ENCODE results near the gene ARL4C. TPM values are rescaled to one million over a fixed set of nuclear protein-coding genes. Genes with fewer than 3 reads are reported as not detected.
A peak's percentile ranks its signal among the peaks of the same experiment; 100 is the strongest.

The ARL4C gene
- total and polyA plus RNA-seq, 2 experiments from 2014 or later, result 5.8 to 9.9 TPM

DNA sequence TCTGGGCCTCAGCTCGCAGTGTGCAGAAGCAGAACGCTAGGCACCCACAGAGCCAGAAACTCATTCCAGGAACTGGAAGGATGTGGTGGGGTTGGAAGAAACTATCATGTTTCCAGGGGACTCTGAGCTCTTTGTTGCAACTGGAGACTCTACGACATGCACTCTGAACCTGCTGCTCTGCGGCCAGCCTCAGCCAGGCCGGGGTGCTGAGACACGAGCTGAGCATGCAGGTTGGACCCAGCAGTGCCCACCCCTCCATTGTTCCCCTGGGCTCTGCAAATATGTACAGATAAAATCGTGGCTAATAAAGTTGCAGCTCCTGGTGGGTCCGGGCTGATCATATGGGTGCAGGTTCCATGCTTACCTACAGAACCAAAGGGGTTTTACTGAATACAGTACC lies 37.6 kb upstream of the ARL4C start (continued):
- TF ChIP-seq ZNF462 (CRISPR knock-in tag; IDR thresholded peaks at IDR 0.05) (no peak), REST (IDR thresholded peaks at IDR 0.05; ENCODE audit: unreplicated experiment) (no peak), POLR2AphosphoS5 (IDR thresholded peaks at IDR 0.05; ENCODE audit: low read depth) (no peak), EZH2 (IDR thresholded peaks at IDR 0.05; ENCODE audit: low read depth, unreplicated experiment) (no peak)

GRCh38 chr2:234533626-234534025 lies 36.7 kb upstream of the ARL4C start:
- ATAC-seq, result no peak
- H3K27ac ChIP-seq (ENCODE audit: low read depth), result no peak overlapping the region
- peak; percentile 34 for DNase-seq (ENCODE audit: low spot score)
- no peak for TF ChIP-seq EZH2phosphoT487 (IDR thresholded peaks at IDR 0.05; ENCODE audit: unreplicated experiment)
- TF ChIP-seq, protein P1, sequence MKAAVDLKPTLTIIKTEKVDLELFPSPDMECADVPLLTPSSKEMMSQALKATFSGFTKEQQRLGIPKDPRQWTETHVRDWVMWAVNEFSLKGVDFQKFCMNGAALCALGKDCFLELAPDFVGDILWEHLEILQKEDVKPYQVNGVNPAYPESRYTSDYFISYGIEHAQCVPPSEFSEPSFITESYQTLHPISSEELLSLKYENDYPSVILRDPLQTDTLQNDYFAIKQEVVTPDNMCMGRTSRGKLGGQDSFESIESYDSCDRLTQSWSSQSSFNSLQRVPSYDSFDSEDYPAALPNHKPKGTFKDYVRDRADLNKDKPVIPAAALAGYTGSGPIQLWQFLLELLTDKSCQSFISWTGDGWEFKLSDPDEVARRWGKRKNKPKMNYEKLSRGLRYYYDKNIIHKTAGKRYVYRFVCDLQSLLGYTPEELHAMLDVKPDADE (IDR thresholded peaks at IDR 0.05), result no peak
- TF ChIP-seq, protein P2, sequence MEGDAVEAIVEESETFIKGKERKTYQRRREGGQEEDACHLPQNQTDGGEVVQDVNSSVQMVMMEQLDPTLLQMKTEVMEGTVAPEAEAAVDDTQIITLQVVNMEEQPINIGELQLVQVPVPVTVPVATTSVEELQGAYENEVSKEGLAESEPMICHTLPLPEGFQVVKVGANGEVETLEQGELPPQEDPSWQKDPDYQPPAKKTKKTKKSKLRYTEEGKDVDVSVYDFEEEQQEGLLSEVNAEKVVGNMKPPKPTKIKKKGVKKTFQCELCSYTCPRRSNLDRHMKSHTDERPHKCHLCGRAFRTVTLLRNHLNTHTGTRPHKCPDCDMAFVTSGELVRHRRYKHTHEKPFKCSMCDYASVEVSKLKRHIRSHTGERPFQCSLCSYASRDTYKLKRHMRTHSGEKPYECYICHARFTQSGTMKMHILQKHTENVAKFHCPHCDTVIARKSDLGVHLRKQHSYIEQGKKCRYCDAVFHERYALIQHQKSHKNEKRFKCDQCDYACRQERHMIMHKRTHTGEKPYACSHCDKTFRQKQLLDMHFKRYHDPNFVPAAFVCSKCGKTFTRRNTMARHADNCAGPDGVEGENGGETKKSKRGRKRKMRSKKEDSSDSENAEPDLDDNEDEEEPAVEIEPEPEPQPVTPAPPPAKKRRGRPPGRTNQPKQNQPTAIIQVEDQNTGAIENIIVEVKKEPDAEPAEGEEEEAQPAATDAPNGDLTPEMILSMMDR (conservative IDR thresholded peaks at IDR 0.05; ENCODE audit: low read depth in 2 of 2), result no peak
- TF ChIP-seq POLR2AphosphoS5 (IDR thresholded peaks at IDR 0.05; ENCODE audit: low read depth), result no peak
- no peak for TF ChIP-seq CREB1 (CRISPR knock-in tag; IDR thresholded peaks at IDR 0.05; ENCODE audit: low read depth)
- TF ChIP-seq JUNB (IDR thresholded peaks at IDR 0.05; ENCODE audit: unreplicated experiment), result no peak
- no peak for TF ChIP-seq STAT1 (IDR thresholded peaks at IDR 0.05; ENCODE audit: unreplicated experiment)
- no peak for TF ChIP-seq ZNF331 (CRISPR knock-in tag; IDR thresholded peaks at IDR 0.05; ENCODE audit: low read depth)

More at GRCh38 chr2:234533626-234534025, 36.7 kb upstream of the ARL4C start:
- Mint-ChIP-seq H3K27ac (no peak overlapping the region), H3K4me3 (no peak overlapping the region), H3K4me1 (peaks cover 14% of the 10 kb centered on the region), H3K9me3 (peaks cover 13% of the 10 kb centered on the region; the same call in 2 of the 3 replicates), H3K27me3 (ENCODE audit: insufficient read depth, low read depth, poor library complexity) (peaks cover 4% of the 10 kb centered on the region), H3K36me3 (ENCODE audit: low read depth) (peaks cover 3% of the 10 kb centered on the region; the same call in 2 of the 3 replicates)
- H3K4me2 ChIP-seq, result no peak overlapping the region
- H3K27me3 ChIP-seq (ENCODE audit: insufficient read depth), result no peaks in the 10 kb centered on the region
- no peaks in the 10 kb centered on the region for H3K9me2 ChIP-seq (ENCODE audit: insufficient read depth)
- H3K4me3 ChIP-seq, result no peak overlapping the region
- H2AFZ ChIP-seq, result no peak overlapping the region
- H3F3A ChIP-seq (replicated peaks; ENCODE audit: low read depth), result no peaks in the 10 kb centered on the region
- 0 out of 2 replicates have a peak, but pooled peaks cover 3% of the 10 kb centered on the region for H3K36me3 ChIP-seq (ENCODE audit: insufficient read depth)
- no peaks in the 10 kb centered on the region for H3K79me2 ChIP-seq (replicated peaks; ENCODE audit: insufficient read depth)
- no peaks in the 10 kb centered on the region for H4K20me1 ChIP-seq (replicated peaks; ENCODE audit: insufficient read depth)
- peaks cover 2% of the 10 kb centered on the region; the same call in 1 of the 2 replicates for H3K4me1 ChIP-seq (ENCODE audit: insufficient read depth)

All from GM23338 (cell line).